Measurements from ENCODE around the gene PER1. TPM values are rescaled to one million over a fixed set of nuclear protein-coding genes. Genes with fewer than 3 reads are reported as not detected.

PER1 gene
- total and polyA plus RNA-seq, 2 of the 8 experiments (the other 6 are each of a cell fraction or from before 2014, with no cell fraction given): 9.6 to 38.0 TPM

GRCh38 chr17:8162233-8162996, 10.2 kb upstream of the PER1 start, which contains the start of gene VAMP2 (continued):
- TF ChIP-seq ATF2 (IDR thresholded peaks at IDR 0.05; ENCODE audit: low read length) (no peak), MAFK (IDR thresholded peaks at IDR 0.05; ENCODE audit: low read depth, low read length) (no peak), POLR2AphosphoS5 (IDR thresholded peaks at IDR 0.05; ENCODE audit: low read depth, low read length) (no peak; the same call in none of the 2 replicates), JUND (IDR thresholded peaks at IDR 0.05; ENCODE audit: low read length) (no peak), SIRT6 (IDR thresholded peaks at IDR 0.05; ENCODE audit: low read length) (no peak), BCL11A (IDR thresholded peaks at IDR 0.05; ENCODE audit: low read depth in 2 of 2, low read length in 2 of 2) (no peak), SUZ12 (IDR thresholded peaks at IDR 0.05; ENCODE audit: low read length) (no peak), USF2 (IDR thresholded peaks at IDR 0.05; ENCODE audit: low read length) (no peak), CREB1 (IDR thresholded peaks at IDR 0.05) (peak; percentile 70; the same call in 1 of the 2 replicates), SP2 (IDR thresholded peaks at IDR 0.05; ENCODE audit: low read length) (no peak), EP300 (IDR thresholded peaks at IDR 0.05; ENCODE audit: borderline replicate concordance in 1 of 2, low read depth in 2 of 2, low read length in 2 of 2) (0 out of 3 replicates have a peak, but pooled peaks of 1 of the 2 experiments have one; percentile 40), SIX5 (IDR thresholded peaks at IDR 0.05; ENCODE audit: low read depth, low read length) (no peak), EGR1 (IDR thresholded peaks at IDR 0.05; ENCODE audit: borderline replicate concordance, low read depth, low read length) (no peak), BRCA1 (IDR thresholded peaks at IDR 0.05; ENCODE audit: low read depth, low read length) (no peak), SAP30 (IDR thresholded peaks at IDR 0.05; ENCODE audit: insufficient read depth, insufficient replicate concordance, low read length) (no peak), CBX5 (IDR thresholded peaks at IDR 0.05; ENCODE audit: low read depth, low read length) (no peak), KDM1A (IDR thresholded peaks at IDR 0.05; ENCODE audit: borderline replicate concordance, low read length) (no peak), CBX8 (IDR thresholded peaks at IDR 0.05; ENCODE audit: borderline replicate concordance, low read depth, low read length) (no peak), ATF3 (IDR thresholded peaks at IDR 0.05; ENCODE audit: insufficient read depth, low read depth, low read length) (no peak), SP1 (IDR thresholded peaks at IDR 0.05; ENCODE audit: low read depth, low read length) (no peak), HDAC2 (IDR thresholded peaks at IDR 0.05; ENCODE audit: borderline replicate concordance in 1 of 2, low read depth in 2 of 2, low read length in 2 of 2) (peak in 1 of 2 experiments; percentile 52; a peak in 1 of 4 replicates)

Data from H1 (cell line).